Neural cell (in vitro differentiated cells): ENCODE measurements around the gene NT5M.

Experiments used
- CTCF ChIP-seq: fragments of 450-650 bp; IDR thresholded peaks from 2 replicates; pipeline ENCODE4 v1.5.1; 2014; ENCODE audit warnings: antibody characterized with exemption, mild to moderate bottlenecking, moderate library complexity; ENCODE audit not compliant: poor library complexity, severe bottlenecking
- EP300 ChIP-seq: fragments of 450-650 bp; conservative IDR thresholded peaks from 2 replicates; pipeline ENCODE4 v1.6.1; 2014; ENCODE audit warnings: antibody characterized with exemption, mild to moderate bottlenecking, moderate library complexity; ENCODE audit not compliant: poor library complexity, severe bottlenecking
- EZH2 ChIP-seq: fragments of 200-600, 300-800 bp; shearing (Covaris generic), sonication (generic); IDR thresholded peaks from 2 replicates; pipeline ENCODE4 v1.6.1; 2014; ENCODE audit warnings: antibody characterized with exemption, low read length, borderline replicate concordance, mild to moderate bottlenecking; ENCODE audit not compliant: insufficient read depth, poor library complexity, severe bottlenecking
- MXI1 ChIP-seq: fragments of 450-650 bp; conservative IDR thresholded peaks from 2 replicates; pipeline ENCODE4 v1.6.1; 2014; ENCODE audit warnings: antibody characterized with exemption, mild to moderate bottlenecking; ENCODE audit not compliant: poor library complexity, severe bottlenecking
- POLR2AphosphoS5 ChIP-seq: IDR thresholded peaks from 2 replicates; pipeline ENCODE4 v1.6.1; 2012
- RAD21 ChIP-seq: fragments of 450-650 bp; conservative IDR thresholded peaks from 2 replicates; pipeline ENCODE4 v1.6.1; 2014; ENCODE audit warnings: antibody characterized with exemption, mild to moderate bottlenecking, moderate library complexity
- REST ChIP-seq: IDR thresholded peaks from 2 replicates; pipeline ENCODE4 v1.6.1; 2012; ENCODE audit warnings: borderline replicate concordance
- SMC3 ChIP-seq: fragments of 450-650 bp; conservative IDR thresholded peaks from 2 replicates; pipeline ENCODE4 v1.6.1; 2014; ENCODE audit warnings: antibody characterized with exemption, mild to moderate bottlenecking, moderate library complexity; ENCODE audit not compliant: poor library complexity
- TAF1 ChIP-seq: IDR thresholded peaks from 2 replicates; pipeline ENCODE4 v1.6.1; 2012; ENCODE audit warnings: low read depth

GRCh38 chr17:17258998-17259397 lies 44.2 kb upstream of the NT5M start:
- TF ChIP-seq CTCF (no peak), POLR2AphosphoS5 (no peak), RAD21 (no peak), EZH2 (no peak), TAF1 (no peak), REST (no peak), EP300 (no peak), MXI1 (no peak), SMC3 (no peak)
